Fibroblast of mammary gland (primary cell): ENCODE measurements around the gene CLEC17A.
"Not testable (repeated sequence)": the region's sequence is repeated elsewhere in the genome, so short reads cannot be mapped to it uniquely, and the experiment has no call there.

Experiments
- DNase-seq: peaks from one replicate; pipeline ENCODE4 v3.0.0-alpha.2; 2010; ENCODE audit warnings: low read depth
- H3K4me3 ChIP-seq: 2 replicates; pipeline ENCODE4 v1.5.1; 2011; ENCODE audit warnings: low read depth, mild to moderate bottlenecking, low read length, moderate library complexity; ENCODE audit not compliant: control insufficient read depth
- CTCF ChIP-seq: conservative IDR thresholded peaks from 2 replicates; pipeline ENCODE4 v1.5.1; 2011; ENCODE audit warnings: low read depth, low read length, inconsistent platforms; ENCODE audit not compliant: control insufficient read depth, insufficient read depth

CLEC17A gene

GRCh38 chr19:14582894-14583340, at the start of gene CLEC17A:
CLEC17A (plus strand) TSS chr19:14583084; CDS start chr19:14583161, 77 bp downstream.
- TF ChIP-seq CTCF: no peak
- DNase-seq: no peak
- H3K4me3 ChIP-seq: no peak within 1 kb of the TSS

DNA sequence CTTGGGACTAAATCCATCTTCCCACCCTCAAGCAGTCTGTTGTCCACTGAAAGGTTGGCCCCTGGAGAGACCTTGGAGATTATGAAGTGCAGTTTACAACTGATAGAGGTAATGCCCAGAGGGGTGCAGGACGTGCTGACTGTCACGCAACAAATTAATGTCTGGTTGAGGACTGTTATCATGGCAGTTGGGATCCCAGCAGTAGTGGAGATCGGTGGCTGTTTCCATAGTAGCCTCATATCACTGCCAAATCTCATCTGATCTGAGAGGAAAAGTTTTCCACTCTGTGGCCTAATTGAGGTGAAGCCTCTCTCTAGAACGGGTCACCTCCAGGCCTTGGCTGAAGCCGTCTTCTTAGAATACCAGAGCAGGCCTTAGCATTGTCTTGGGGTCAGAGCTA, 49.4 kb upstream of the CLEC17A start:
- no peak for TF ChIP-seq CTCF
- H3K4me3 ChIP-seq: no peak overlapping the region
- no peak for DNase-seq

DNA sequence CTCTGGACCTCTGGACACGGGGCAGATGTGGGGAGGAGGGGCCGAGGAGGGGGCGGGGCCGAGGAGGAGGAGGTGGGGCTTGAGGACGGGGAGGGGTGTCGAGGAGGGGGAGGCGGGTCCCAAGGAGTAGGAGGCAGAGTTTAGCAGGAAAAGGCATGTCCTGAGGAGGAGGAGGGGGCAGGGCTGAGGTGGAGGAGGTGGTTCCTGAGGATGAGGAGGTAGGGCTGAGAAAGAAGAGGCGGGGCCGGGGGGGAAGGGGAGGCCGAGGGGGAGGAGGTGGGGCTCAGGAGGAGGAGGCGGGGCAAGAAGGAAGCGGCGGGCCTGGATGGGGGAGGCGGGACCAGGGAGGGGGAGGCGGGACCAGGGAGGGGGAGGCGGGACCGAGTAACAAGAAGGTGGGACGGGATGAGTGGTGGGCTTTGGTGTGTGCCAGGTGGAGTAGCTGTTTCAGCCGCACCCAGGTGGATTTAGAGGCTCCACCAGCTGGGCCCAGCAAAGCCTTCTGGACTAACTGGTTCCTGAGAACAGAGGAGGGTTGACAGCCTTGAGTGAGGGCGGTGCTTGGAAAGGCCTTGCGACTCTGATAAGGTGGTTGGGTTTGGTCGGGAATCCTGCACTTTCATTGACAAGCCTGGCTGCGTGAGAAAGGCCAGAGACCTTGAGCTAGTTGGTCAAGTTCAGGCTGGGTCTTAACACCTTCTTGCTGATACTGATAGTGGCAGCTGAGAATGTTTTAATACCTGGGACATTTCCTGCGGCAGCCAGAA, 45.8 kb upstream of the CLEC17A start:
- peak; percentile 68 for DNase-seq
- TF ChIP-seq CTCF: no peak
- no peak overlapping the region for H3K4me3 ChIP-seq

DNA sequence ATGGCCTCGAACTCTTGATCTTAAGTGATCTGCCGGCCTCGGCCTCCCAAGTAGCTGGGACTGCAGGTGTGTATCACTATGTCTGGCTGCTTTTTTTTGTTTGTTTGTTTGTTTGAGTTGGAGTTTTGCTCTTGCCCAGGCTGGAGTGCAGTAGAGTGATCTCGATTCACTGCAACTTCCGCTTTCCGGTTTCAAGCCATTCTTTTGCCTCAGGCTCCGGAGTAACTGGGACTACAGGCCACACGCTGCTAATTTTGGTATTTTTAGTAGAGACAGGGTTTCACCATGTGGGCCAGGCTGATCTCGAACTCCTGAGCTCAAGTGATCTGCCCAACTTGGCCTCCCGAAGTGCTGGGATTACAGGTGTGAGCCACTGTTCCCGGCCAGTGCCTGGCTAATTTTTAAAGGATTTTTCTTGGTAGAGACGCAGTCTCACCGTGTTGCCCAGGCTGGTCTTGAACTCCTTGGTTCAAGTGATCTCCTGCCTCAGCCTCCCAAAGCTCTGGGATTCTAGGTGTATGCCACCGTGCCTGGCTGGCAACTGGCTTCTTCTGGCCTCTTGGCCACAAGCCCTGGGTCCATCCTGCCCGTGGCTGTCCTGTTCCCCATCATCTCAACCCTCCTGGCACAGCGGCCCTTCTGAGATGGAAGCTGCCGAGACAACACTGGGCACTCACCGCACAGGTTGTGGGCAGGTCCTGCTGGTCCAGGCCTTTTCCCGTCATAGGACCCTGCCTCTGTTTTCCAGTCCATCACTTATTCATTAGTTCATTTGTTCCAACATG, 42.0 kb upstream of the CLEC17A start:
- TF ChIP-seq CTCF: no peak
- H3K4me3 ChIP-seq: no peak overlapping the region
- no peak for DNase-seq

DNA sequence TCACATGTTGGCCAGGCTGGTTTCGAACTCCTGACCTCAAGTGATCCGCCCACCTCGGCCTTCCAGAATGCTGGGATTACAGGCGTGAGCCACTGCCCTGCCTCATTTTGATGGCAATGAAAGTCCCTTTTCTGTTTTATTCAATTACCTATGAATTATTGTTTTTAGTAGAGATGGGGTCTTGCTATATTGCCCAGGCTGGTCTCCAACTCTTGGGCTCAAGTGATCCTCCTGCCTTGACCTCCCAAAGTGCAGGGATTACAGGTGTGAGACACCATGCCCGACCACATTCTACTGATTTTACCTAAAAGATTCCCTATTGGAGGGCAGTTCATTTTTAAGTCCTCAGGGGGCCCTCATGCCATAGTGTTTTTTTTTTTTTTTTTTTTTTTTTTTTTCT, 40.9 kb upstream of the CLEC17A start:
- not testable (repeated sequence) for DNase-seq, H3K4me3 ChIP-seq

DNA sequence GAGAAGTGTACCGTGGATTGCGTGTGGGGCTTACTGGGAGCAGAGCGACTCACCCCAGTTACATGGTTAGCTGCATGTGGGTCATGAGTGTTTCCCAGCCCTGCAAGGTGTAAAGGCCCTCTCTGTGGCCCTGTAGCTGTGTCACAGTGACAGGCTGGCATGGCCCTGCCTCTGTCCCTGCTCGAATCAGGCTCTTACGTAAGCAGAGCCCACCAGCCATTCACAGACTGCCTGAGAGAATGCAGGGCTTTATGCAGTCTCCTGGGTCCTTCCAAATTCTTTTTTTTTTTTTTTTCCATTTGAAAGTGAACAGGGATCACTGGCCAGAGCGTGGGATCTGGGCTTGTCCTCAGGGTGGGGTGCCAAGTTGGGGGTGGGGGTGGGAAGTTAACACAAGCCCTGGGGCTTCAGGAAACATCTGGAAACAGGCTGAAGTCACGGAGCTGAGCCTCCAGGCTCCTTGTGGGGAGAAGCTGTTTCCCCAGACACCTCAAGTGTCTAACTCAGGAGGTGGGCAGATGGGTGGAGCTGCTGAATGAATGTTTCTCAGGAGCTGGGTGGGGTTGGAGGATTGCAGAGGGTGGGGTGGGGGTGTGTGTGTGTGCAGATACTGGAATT, 40.1 kb upstream of the CLEC17A start:
- H3K4me3 ChIP-seq: no peak overlapping the region
- TF ChIP-seq CTCF: no peak
- DNase-seq: peak; percentile 65

GRCh38 chr19:14544047-14544446, 38.8 kb upstream of the CLEC17A start:
- H3K4me3 ChIP-seq: no peak overlapping the region
- TF ChIP-seq CTCF: no peak
- DNase-seq: no peak
